Heart left ventricle (tissue), 16 donors: ENCODE data around the gene RAVER2. TPM values are rescaled to one million over a fixed set of nuclear protein-coding genes. Genes with fewer than 3 reads are reported as not detected.

ENCODE experiments used
- ATAC-seq, 4 donors: fragments of 200-7000 bp; cut with Tn5 transposase; one replicate each; pipeline ENCODE4 v1.9.1; 2020 to 2022; ENCODE audit warnings: moderate library complexity in 4 of 4, mild to moderate bottlenecking in 3 of 4, moderate number of reproducible peaks in 1 of 4
- DNase-seq, 5 donors: peaks; one replicate each; pipeline ENCODE4 v3.0.0-alpha.2; 2020
- H3K27ac ChIP-seq, 12 donors: fragments of 200-600 bp; sonication (generic) in 4 of 12; one replicate each; pipeline versions ENCODE4 v1.5.0 to v1.8.0; 2016 to 2022; ENCODE audit warnings: mild to moderate bottlenecking in 2 of 12
- H3K27me3 ChIP-seq, 9 donors: fragments of 200-600 bp; sonication (generic) in 2 of 9; one replicate each; pipeline versions ENCODE4 v1.5.1 to v1.8.0; 2016 to 2022; ENCODE audit warnings: mild to moderate bottlenecking in 3 of 9
- H3K36me3 ChIP-seq, 9 donors: fragments of 200-600 bp; sonication (generic) in 2 of 9; one replicate each; pipeline versions ENCODE4 v1.5.0 to v1.8.0; 2018 to 2022; ENCODE audit warnings: mild to moderate bottlenecking in 2 of 9
- H3K4me1 ChIP-seq, 12 donors: fragments of 200-600 bp; sonication (generic) in 4 of 12; one replicate each; pipeline versions ENCODE4 v1.5.0 to v1.8.0; 2016 to 2022; ENCODE audit warnings: mild to moderate bottlenecking in 3 of 12
- H3K4me3 ChIP-seq, 12 donors: fragments of 200-600 bp; sonication (generic) in 4 of 12; one replicate each; pipeline versions ENCODE4 v1.5.0 to v1.8.0; 2017 to 2022; ENCODE audit warnings: mild to moderate bottlenecking in 9 of 12, moderate library complexity in 4 of 12
- H3K9me3 ChIP-seq, 12 donors: fragments of 200-600 bp; sonication (generic) in 4 of 12; one replicate each; pipeline versions ENCODE4 v1.5.0 to v1.8.0; 2016 to 2022; ENCODE audit warnings: mild to moderate bottlenecking in 1 of 12
- POLR2A ChIP-seq, 2 donors: fragments of 450-650 bp; IDR thresholded peaks; one replicate each; pipeline ENCODE4 v1.6.1; 2017; ENCODE audit warnings: antibody characterized with exemption in 2 of 2, mild to moderate bottlenecking in 2 of 2, moderate library complexity in 2 of 2
- WGBS, 4 donors: extraction: QIAGEN DNeasy Blood & Tissue Kit in 2 of 4; methylation state at CpG; one replicate each; pipeline versions ENCODE4 v1.1.5 to v1.1.7; 2013 to 2018; 5-methylcytosine and 5-hydroxymethylcytosine counted together
- intact Hi-C, 10 donors: fragments of 100-400 bp; cut with DNase I; formaldehyde crosslinking; loops; one replicate each; pipeline versions ENCODE4 v1.11.1 to v1.14.2; 2022
- polyA plus RNA-seq, 2 donors: library from polyadenylated mRNA; stranded (reverse); fragments of 200-250 nt; gene quantifications; one replicate each; pipeline ENCODE4 v1.2.3, GENCODE V29; 2013
- total RNA-seq, 9 donors: library from RNA; depleted of rRNA in 2 of 9; stranded (reverse); fragments of >200 nt in 2 of 9; fragmentation: NEBNext Ultra II Directional in 3 of 9; extraction: Animal tissue kit (Norgen Biotek cat#: 25700) in 3 of 9; gene quantifications; one replicate each; pipeline versions ENCODE4 v1.1.0 to v1.2.4, GENCODE V29; 2016 to 2023
- TF ChIP-seq, protein P1 (sequence below), 12 donors: fragments of 200-600 bp; sonication (generic) in 4 of 12; IDR thresholded peaks; one replicate each; pipeline versions ENCODE4 v1.5.0 to v1.8.0; 2018 to 2022; ENCODE audit warnings: antibody characterized with exemption in 12 of 12, mild to moderate bottlenecking in 5 of 12
- donor health status: ischemic (EF 13 %, LVEDD 7.1; RV severe dilation, severe dysfunction).
- donor health status: healthy with polysubstance abuse.
- donor health status: DM: no; HTN: yes; CAD: no.
- donor health status: DM: no; HTN: no; CAD: no.
- donor health status: ischemic (EF 25% LVEDD 6.9; RV normal size, moderate dysfunction).
- donor health status: ischemic (EF 25% LVEDD 5.7; RV mildly dilated, moderate dysfunction).
- donor health status: healthy.
- donor health status: DM: yes; HTN: yes; CAD: no.
- donor health status: ischemic (EF 35%, LVEDD 5.7; RV mildly dilated, moderate dysfunction).
- donor health status: nonischemic (EF 11% LVEDD 7.7; RV severe dilation, severe dysfunction).
- donor health status: DM: yes; HTN: yes; CAD: no.
- donor health status: PGD.
- donor health status: ischemic (EF 29% LVEDD 5.4; RV normal size, mild dysfunction).
- donor health status: nonischemic (EF 23%, LVEDD 6.1; RV moderate dilation, normal function).

RAVER2 gene
- total and polyA plus RNA-seq, 11 donors, result 6.3 to 25.8 (median 18.6) TPM

DNA sequence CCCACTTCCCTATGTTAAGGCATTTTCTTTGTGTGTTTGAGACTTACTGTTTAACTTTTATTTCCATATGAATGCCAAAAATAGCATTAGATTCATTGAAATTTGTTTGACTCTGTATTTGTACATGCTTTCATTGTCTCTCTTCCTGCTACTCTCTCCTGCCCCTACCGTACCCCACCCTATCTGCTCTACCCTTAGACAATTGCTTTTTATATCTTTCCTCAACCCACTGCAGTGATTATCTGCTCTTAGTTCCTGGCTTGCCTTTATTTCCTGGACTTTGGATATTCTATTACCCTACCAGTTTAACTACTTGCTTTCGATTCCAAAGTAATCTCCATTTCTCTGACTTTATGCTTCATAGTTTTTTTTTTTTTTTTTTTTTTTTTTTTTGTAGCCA lies 10.5 kb downstream of the RAVER2 start:
- intact Hi-C loops, result no loop called here
- peak in 1 of 5 donors; percentile 10 for DNase-seq
- Histone ChIP-seq H3K4me1 (peaks cover 0 to 36% (median 27%) of the 10 kb centered on the region in 12 donors), H3K27me3 (no peaks in the 10 kb centered on the region), H3K27ac (peak overlapping the region in 9 of 12 donors; percentile 5 to 68 (median 49)), H3K36me3 (no peaks in the 10 kb centered on the region), H3K4me3 (peak overlapping the region in 1 of 12 donors; percentile 8), H3K9me3 (peaks cover 0 to 12% (median 0%) of the 10 kb centered on the region in 12 donors)
- TF ChIP-seq, protein P1, sequence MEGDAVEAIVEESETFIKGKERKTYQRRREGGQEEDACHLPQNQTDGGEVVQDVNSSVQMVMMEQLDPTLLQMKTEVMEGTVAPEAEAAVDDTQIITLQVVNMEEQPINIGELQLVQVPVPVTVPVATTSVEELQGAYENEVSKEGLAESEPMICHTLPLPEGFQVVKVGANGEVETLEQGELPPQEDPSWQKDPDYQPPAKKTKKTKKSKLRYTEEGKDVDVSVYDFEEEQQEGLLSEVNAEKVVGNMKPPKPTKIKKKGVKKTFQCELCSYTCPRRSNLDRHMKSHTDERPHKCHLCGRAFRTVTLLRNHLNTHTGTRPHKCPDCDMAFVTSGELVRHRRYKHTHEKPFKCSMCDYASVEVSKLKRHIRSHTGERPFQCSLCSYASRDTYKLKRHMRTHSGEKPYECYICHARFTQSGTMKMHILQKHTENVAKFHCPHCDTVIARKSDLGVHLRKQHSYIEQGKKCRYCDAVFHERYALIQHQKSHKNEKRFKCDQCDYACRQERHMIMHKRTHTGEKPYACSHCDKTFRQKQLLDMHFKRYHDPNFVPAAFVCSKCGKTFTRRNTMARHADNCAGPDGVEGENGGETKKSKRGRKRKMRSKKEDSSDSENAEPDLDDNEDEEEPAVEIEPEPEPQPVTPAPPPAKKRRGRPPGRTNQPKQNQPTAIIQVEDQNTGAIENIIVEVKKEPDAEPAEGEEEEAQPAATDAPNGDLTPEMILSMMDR (IDR thresholded peaks at IDR 0.05), result peak in 1 of 12 donors; percentile 14
- no peak for TF ChIP-seq POLR2A (IDR thresholded peaks at IDR 0.05)
- WGBS, 4 donors, result 11 to 39% (median 22%) methylated on average over 2 of the region's 2 CpGs
- peak; percentile 81 to 93 (median 86) for ATAC-seq

DNA sequence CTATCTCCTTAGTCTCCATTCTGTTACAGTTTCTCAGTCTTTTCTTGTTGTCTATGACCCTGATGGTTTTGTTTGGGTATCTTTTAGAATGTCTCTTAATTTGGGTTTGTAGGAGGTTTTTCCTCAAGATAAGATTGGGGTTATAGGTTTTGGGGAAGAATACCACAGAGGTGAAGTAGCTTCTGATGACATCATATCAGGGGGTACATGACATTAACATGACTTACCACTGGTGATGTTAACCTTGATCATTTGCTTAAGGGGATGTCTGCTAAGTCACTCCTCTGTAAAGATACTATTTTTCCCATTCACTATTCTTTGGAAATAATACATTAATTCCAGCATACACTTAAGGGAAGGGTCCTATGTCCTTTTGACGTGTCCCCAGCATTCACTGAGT lies 11.9 kb downstream of the RAVER2 start:
- no peak for ATAC-seq
- no peak for DNase-seq
- H3K36me3 ChIP-seq, result no peaks in the 10 kb centered on the region
- no peak for TF ChIP-seq POLR2A (IDR thresholded peaks at IDR 0.05)
- TF ChIP-seq, protein P1 (IDR thresholded peaks at IDR 0.05), result no peak
- H3K27ac ChIP-seq, result no peak overlapping the region
- no peaks in the 10 kb centered on the region for H3K27me3 ChIP-seq
- 73 to 86% (median 79%) methylated on average over 1 of the region's 1 CpG for WGBS, 4 donors
- H3K9me3 ChIP-seq, result peaks cover 0 to 12% (median 0%) of the 10 kb centered on the region in 12 donors
- H3K4me3 ChIP-seq, result no peak overlapping the region
- peaks cover 0 to 43% (median 29%) of the 10 kb centered on the region in 12 donors for H3K4me1 ChIP-seq
- intact Hi-C loops, result no loop called here

DNA sequence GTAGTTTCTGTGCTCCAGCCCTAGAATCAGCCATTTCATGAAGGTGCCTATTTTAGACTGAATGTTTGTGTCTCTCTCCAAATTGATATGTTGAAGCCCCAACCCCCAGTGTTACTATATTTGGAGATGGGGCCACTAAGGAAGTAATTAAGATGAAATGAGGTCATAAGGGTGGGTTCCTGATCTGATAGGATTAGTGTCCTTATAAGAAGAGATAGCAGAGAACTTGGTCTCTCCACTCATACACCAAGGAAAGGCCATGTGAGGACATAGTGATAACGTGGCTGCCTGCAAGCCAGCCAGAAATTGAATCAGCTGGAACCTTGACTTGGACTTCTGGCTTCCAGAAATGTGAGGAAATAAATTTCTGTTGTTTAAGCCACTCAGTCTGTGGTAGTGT lies 12.3 kb downstream of the RAVER2 start:
- Histone ChIP-seq H3K4me3 (no peak overlapping the region), H3K36me3 (no peaks in the 10 kb centered on the region), H3K9me3 (peaks cover 0 to 12% (median 0%) of the 10 kb centered on the region in 12 donors), H3K4me1 (peaks cover 0 to 43% (median 29%) of the 10 kb centered on the region in 12 donors), H3K27ac (no peak overlapping the region), H3K27me3 (no peaks in the 10 kb centered on the region)
- DNase-seq (no peak), ATAC-seq (peak in 3 of 4 donors; percentile 48 to 74 (median 71))
- TF ChIP-seq, protein P1 (IDR thresholded peaks at IDR 0.05), result no peak
- no peak for TF ChIP-seq POLR2A (IDR thresholded peaks at IDR 0.05)
- 6 to 17% (median 9%) methylated on average over 1 of the region's 1 CpG for WGBS, 4 donors
- intact Hi-C loops, result no loop called here

DNA sequence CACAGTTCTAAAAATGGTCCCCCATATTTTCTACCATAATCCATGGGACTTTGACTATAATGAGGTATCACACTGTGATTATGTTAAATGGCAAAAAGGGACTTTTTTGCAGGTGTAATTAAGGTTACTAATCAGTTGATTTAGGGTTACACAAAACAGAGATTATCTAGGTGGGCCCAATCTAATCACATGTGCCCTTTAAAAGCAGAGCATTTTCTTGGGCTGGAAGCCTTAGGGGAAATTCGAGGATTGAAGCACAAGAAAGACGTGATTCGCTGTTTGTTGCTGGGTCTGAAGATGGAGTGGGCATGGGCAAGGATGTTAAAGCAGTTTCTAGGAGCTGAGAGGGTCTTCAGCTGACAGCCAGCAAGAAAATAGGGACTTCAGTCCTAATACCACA lies 13.4 kb downstream of the RAVER2 start:
- 97 to 99% (median 99%) methylated on average over 3 of the region's 3 CpGs for WGBS, 4 donors
- no peaks in the 10 kb centered on the region for H3K36me3 ChIP-seq
- no peak for ATAC-seq
- H3K27me3 ChIP-seq, result no peaks in the 10 kb centered on the region
- peaks cover 0 to 43% (median 29%) of the 10 kb centered on the region in 12 donors for H3K4me1 ChIP-seq
- DNase-seq, result no peak
- TF ChIP-seq, protein P1 (IDR thresholded peaks at IDR 0.05), result no peak
- TF ChIP-seq POLR2A (IDR thresholded peaks at IDR 0.05), result no peak
- intact Hi-C loops, result no loop called here
- peaks cover 0 to 12% (median 0%) of the 10 kb centered on the region in 12 donors for H3K9me3 ChIP-seq
- no peak overlapping the region for H3K4me3 ChIP-seq
- no peak overlapping the region for H3K27ac ChIP-seq
